Activated B cell treated with CpG ODN at 0.5 μM for 24 hours (primary cell): ENCODE data around the gene TADA3. TPM values are rescaled to one million over a fixed set of nuclear protein-coding genes. Genes with fewer than 3 reads are reported as not detected.

Experiments used
- ATAC-seq: fragments of 200-7000 bp; cut with Tn5 transposase; one replicate; pipeline ENCODE4 v1.10.0; 2021; ENCODE audit warnings: low read depth, mild to moderate bottlenecking, moderate library complexity
- CTCF ChIA-PET: fragments of 350-600 bp; sonication (Branson Sonifier 250); formaldehyde crosslinking; loops from one replicate; lab custom pipeline; 2021; ENCODE audit warnings: antibody characterized with exemption; lab: Charles Lee
- POLR2A ChIA-PET: fragments of 350-600 bp; sonication (Branson Sonifier 250); formaldehyde crosslinking; loops from one replicate; lab custom pipeline; 2021; ENCODE audit warnings: antibody characterized with exemption; lab: Charles Lee
- DNase-seq: peaks from one replicate; pipeline ENCODE4 v3.0.0; 2022
- H3K27ac Mint-ChIP-seq: one replicate; pipeline ENCODE4 v1.8.0; 2020; ENCODE audit warnings: mixed read lengths
- H3K27me3 Mint-ChIP-seq: one replicate; pipeline ENCODE4 v1.8.0; 2021; ENCODE audit warnings: mixed read lengths
- H3K36me3 Mint-ChIP-seq: one replicate; pipeline ENCODE4 v1.8.0; 2021; ENCODE audit warnings: low read depth, mixed read lengths
- H3K4me1 Mint-ChIP-seq: one replicate; pipeline ENCODE4 v1.8.0; 2021; ENCODE audit warnings: mixed read lengths
- H3K4me3 Mint-ChIP-seq: one replicate; pipeline ENCODE4 v1.8.0; 2020; ENCODE audit warnings: mild to moderate bottlenecking, mixed read lengths
- H3K9me3 Mint-ChIP-seq: one replicate; pipeline ENCODE4 v1.8.0; 2020; ENCODE audit warnings: mixed read lengths
- CTCF ChIP-seq: fragments of 200-600 bp; IDR thresholded peaks from one replicate; pipeline ENCODE4 v1.8.0; 2022; ENCODE audit warnings: antibody characterized with exemption, mild to moderate bottlenecking
- intact Hi-C: fragments of 100-400 bp; cut with micrococcal nuclease; formaldehyde crosslinking; loops from one replicate; pipeline ENCODE4 v1.15.1; 2024
- total RNA-seq: library from RNA; stranded (reverse); gene quantifications from 2 replicates; pipeline ENCODE4 v1.2.3, GENCODE V29; 2022

The TADA3 gene
- total RNA-seq, 1 donor from 2014 or later = 44.7 TPM

- H3K4me3 Mint-ChIP-seq = no peak overlapping the region
- TF ChIP-seq CTCF = no peak
- ChIA-PET POLR2A (interaction anchor here (0.7 to 6.4 kb wide), 10 partner anchors 13 to 416 kb away, joined by 3 to 146 read pairs (median 8); partner anchors contain the start of genes ARPC4, BRPF1, CRELD1 and JAGN1), CTCF (interaction anchor here (1.2 to 1.7 kb wide), 4 partner anchors 13 to 138 kb away, joined by 3 to 4 read pairs (median 4); no protein-coding TSS in a partner anchor)
- ATAC-seq (no peak), DNase-seq (no peak)
- H3K36me3 Mint-ChIP-seq = peaks cover 49% of the 10 kb centered on the region
- peak overlapping the region; percentile 98 for H3K27ac Mint-ChIP-seq
- intact Hi-C loops = loop anchor here (2.0 to 5.0 kb wide), 4 partner anchors 37 to 306 kb away; partner anchors contain the start of genes BRPF1, CRELD1 and RPUSD3
- peaks cover 33% of the 10 kb centered on the region for H3K4me1 Mint-ChIP-seq
- no peaks in the 10 kb centered on the region for H3K27me3 Mint-ChIP-seq
- H3K9me3 Mint-ChIP-seq = no peaks in the 10 kb centered on the region
These were observed 15.7 kb upstream of the TADA3 start for GRCh38 chr3:9807981-9808344.

DNA sequence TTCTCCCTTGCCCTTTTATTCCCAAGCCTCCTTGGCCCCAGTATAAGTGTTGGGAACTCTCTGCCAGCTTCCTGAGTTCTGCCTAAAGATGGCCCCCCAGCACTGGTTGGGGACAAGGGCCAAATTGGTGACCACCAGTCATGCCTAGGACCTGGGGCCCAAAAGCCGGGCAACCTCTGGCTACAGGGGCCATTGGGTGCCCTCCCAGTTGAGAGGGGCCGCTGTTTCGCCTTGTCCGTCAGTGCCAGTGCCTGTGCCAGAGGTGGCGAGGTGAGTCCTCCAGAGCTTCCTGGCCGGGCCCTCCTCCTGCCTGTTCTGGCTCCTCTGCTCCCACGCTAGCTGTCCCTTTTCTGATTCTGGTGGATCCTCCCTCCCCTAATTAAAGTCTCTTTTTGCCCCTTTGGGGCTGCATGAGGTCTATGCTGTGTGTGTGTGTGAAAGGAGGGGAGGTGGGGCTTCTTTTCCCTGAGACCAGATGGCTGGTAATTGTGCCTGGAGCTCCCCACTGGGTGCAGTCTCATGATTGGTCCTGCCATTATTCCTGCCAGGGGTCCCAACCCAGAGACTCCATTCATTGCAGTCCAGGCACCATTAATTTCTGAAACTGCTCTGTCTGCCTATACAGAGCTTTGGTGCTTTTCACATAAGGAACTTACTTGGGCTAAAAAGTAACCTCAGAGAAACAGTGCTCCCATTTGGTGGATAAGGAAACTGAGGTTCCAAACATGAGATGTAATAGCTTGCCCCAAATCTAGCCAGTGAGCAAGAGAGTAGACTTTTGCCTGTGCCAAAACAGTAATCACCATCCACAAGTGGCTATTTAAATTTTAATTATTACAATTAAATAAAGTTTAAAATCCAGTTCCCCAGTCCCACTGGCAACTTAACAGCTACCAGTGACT, 14.7 kb upstream of the TADA3 start:
- no peak overlapping the region for H3K4me3 Mint-ChIP-seq
- ATAC-seq (no peak), DNase-seq (no peak)
- H3K27ac Mint-ChIP-seq = no peak overlapping the region
- ChIA-PET POLR2A (interaction anchor here (0.9 to 6.4 kb wide), 2 partner anchors 12 to 25 kb away, joined by 3 to 146 read pairs; partner anchors contain the start of genes ARPC4 and TADA3), CTCF (interaction anchor here (1.2 kb wide), 1 partner anchor 80 kb away, joined by 3 read pairs; no protein-coding TSS in a partner anchor)
- peaks cover 33% of the 10 kb centered on the region for H3K4me1 Mint-ChIP-seq
- TF ChIP-seq CTCF = no peak
- intact Hi-C loops = loop anchor here (5.0 kb wide), 3 partner anchors 75 to 305 kb away; partner anchors contain the start of genes BRPF1 and CRELD1
- H3K9me3 Mint-ChIP-seq = no peaks in the 10 kb centered on the region
- H3K27me3 Mint-ChIP-seq = no peaks in the 10 kb centered on the region
- H3K36me3 Mint-ChIP-seq = peaks cover 55% of the 10 kb centered on the region

GRCh38 chr3:9806137-9806536, 13.9 kb upstream of the TADA3 start:
- POLR2A ChIA-PET = interaction anchor here (0.9 to 6.4 kb wide), 3 partner anchors 11 to 79 kb away, joined by 3 to 146 read pairs (median 3); partner anchors contain the start of genes ARPC4 and TADA3
- Mint-ChIP-seq H3K4me1 (peaks cover 32% of the 10 kb centered on the region), H3K27me3 (no peaks in the 10 kb centered on the region), H3K4me3 (no peak overlapping the region), H3K27ac (peak overlapping the region; percentile 41), H3K9me3 (no peaks in the 10 kb centered on the region), H3K36me3 (peaks cover 63% of the 10 kb centered on the region)
- ATAC-seq (no peak), DNase-seq (no peak)
- TF ChIP-seq CTCF = no peak
- intact Hi-C loops = loop anchor here (5.0 kb wide), 3 partner anchors 74 to 304 kb away; partner anchors contain the start of genes BRPF1 and CRELD1
- CTCF ChIA-PET = no interaction called here

- ChIA-PET POLR2A (interaction anchor here (2.5 to 6.4 kb wide), 2 partner anchors 10 to 55 kb away, joined by 6 to 146 read pairs; partner anchors contain the start of genes ARPC4, OGG1 and TADA3), CTCF (interaction anchor here (1.3 kb wide), 2 partner anchors 10 to 22 kb away, joined by 5 read pairs; no protein-coding TSS in a partner anchor)
- no peaks in the 10 kb centered on the region for H3K9me3 Mint-ChIP-seq
- TF ChIP-seq CTCF = no peak
- H3K27me3 Mint-ChIP-seq = no peaks in the 10 kb centered on the region
- no peak overlapping the region for H3K4me3 Mint-ChIP-seq
- H3K27ac Mint-ChIP-seq = no peak overlapping the region
- peaks cover 24% of the 10 kb centered on the region for H3K4me1 Mint-ChIP-seq
- intact Hi-C loops = loop anchor here (5.0 kb wide), 3 partner anchors 73 to 303 kb away; partner anchors contain the start of genes BRPF1 and CRELD1
- H3K36me3 Mint-ChIP-seq = peaks cover 72% of the 10 kb centered on the region
- no peak for DNase-seq
- ATAC-seq = no peak
These were observed 12.7 kb upstream of the TADA3 start for GRCh38 chr3:9804996-9805395.
